GM21619 (cell line): ENCODE data around the gene AGGF1.
A peak's percentile ranks its signal among the peaks of the same experiment; 100 is the strongest.
"Not testable (repeated sequence)": the region's sequence is repeated elsewhere in the genome, so short reads cannot be mapped to it uniquely, and the experiment has no call there.

ENCODE experiments used
- ATAC-seq: cut with Tn5 transposase; IDR thresholded peaks from one replicate; pipeline ENCODE4 v1.9.1; 2021; ENCODE audit not compliant: unreplicated experiment

Gene AGGF1

GRCh38 chr5:77083088-77083487 is 52.9 kb downstream of the AGGF1 start:
- no peak for ATAC-seq

GRCh38 chr5:77086368-77086688 is 56.1 kb downstream of the AGGF1 start:
- no peak for ATAC-seq

- ATAC-seq: peak; percentile 58
Observed at GRCh38 chr5:77086689-77087483, 56.7 kb downstream of the AGGF1 start, which contains the start of gene ZBED3. ZBED3 (minus strand) TSS chr5:77087285; CDS start chr5:77077878, 9,407 bp downstream.

GRCh38 chr5:77087484-77088261 is 57.5 kb downstream of the AGGF1 start:
- ATAC-seq: no peak

GRCh38 chr5:77095189-77095588 is 65.0 kb downstream of the AGGF1 start:
- ATAC-seq: no peak

GRCh38 chr5:77101298-77101697 is 71.1 kb downstream of the AGGF1 start:
- no peak for ATAC-seq

GRCh38 chr5:77102549-77102948 is 72.3 kb downstream of the AGGF1 start:
- ATAC-seq: no peak

- no peak for ATAC-seq
Observed at GRCh38 chr5:77103457-77103856, 73.3 kb downstream of the AGGF1 start.

- no peak for ATAC-seq
Observed at GRCh38 chr5:77104813-77105212, 74.6 kb downstream of the AGGF1 start.

GRCh38 chr5:77107035-77107434 is 76.8 kb downstream of the AGGF1 start:
- ATAC-seq: not testable (repeated sequence)
